Psoas muscle (tissue), 8 donors: ENCODE measurements around the gene FOXE1. TPM values are rescaled to one million over a fixed set of nuclear protein-coding genes. Genes with fewer than 3 reads are reported as not detected.

Source experiments
- ATAC-seq, 4 donors: fragments of 200-7000 bp; cut with Tn5 transposase; one replicate each; pipeline ENCODE4 v1.9.1; 2020; ENCODE audit warnings: moderate library complexity in 3 of 4, mild to moderate bottlenecking in 2 of 4
- DNase-seq, 2 donors: peaks; one replicate each; pipeline ENCODE4 v3.0.0-alpha.2; 2020
- H3K27ac ChIP-seq: fragments of 200-600 bp; one replicate; pipeline ENCODE4 v1.8.0; 2022
- H3K27me3 ChIP-seq, 3 donors: fragments of 200-600 bp in 1 of 3; one replicate each; pipeline versions ENCODE4 v1.6.1 to v1.8.0; 2013 to 2022; ENCODE audit warnings: low read length in 2 of 3, mild to moderate bottlenecking in 2 of 3, moderate library complexity in 1 of 3; ENCODE audit not compliant: insufficient read depth in 3 of 3
- H3K36me3 ChIP-seq, 2 donors: fragments of 200-600 bp in 1 of 2; one replicate each; pipeline versions ENCODE4 v1.6.1 to v1.8.0; 2013 to 2022; ENCODE audit warnings: low read depth in 1 of 2, mild to moderate bottlenecking in 1 of 2, moderate library complexity in 1 of 2; ENCODE audit not compliant: insufficient read depth in 1 of 2
- H3K4me1 ChIP-seq: fragments of 200-600 bp; one replicate; pipeline ENCODE4 v1.8.0; 2022
- H3K4me3 ChIP-seq: fragments of 200-600 bp; one replicate; pipeline ENCODE4 v1.8.0; 2022; ENCODE audit warnings: mild to moderate bottlenecking
- H3K9me3 ChIP-seq: fragments of 200-600 bp; one replicate; pipeline ENCODE4 v1.8.0; 2022
- WGBS, 3 donors: extraction: QIAGEN DNeasy Blood & Tissue Kit; methylation state at CpG; one replicate each; pipeline versions ENCODE4 v1.1.6 to v1.1.7; 2013; 5-methylcytosine and 5-hydroxymethylcytosine counted together
- intact Hi-C, 2 donors: fragments of 100-400 bp; cut with DNase I; formaldehyde crosslinking; loops; one replicate each; pipeline versions ENCODE4 v1.11.0 to v1.14.2; 2022
- polyA plus RNA-seq, 3 donors: library from polyadenylated mRNA; stranded (reverse); fragments of 200-250 nt; gene quantifications; one replicate each; pipeline ENCODE4 v1.2.3, GENCODE V29; 2013
- total RNA-seq, 4 donors: library from RNA; stranded (reverse); fragmentation: NEBNext Ultra II Directional in 2 of 4; extraction: Animal tissue kit (Norgen Biotek cat#: 25700) in 2 of 4; gene quantifications; one replicate each; pipeline versions ENCODE4 v1.2.1 to v1.2.4, GENCODE V29; 2021 to 2023
- TF ChIP-seq, protein P1 (sequence below): fragments of 200-600 bp; IDR thresholded peaks from one replicate; pipeline ENCODE4 v1.8.0; 2022; ENCODE audit warnings: antibody characterized with exemption
- donor health status: healthy with polysubstance abuse.
- donor health status: DM: no; HTN: no; CAD: no; lungs with moderate emphysema.
- donor health status: Bipolar disorder and iron deficiency.
- donor health status: healthy.
- donor health status: DM: yes; HTN: yes; CAD: no.
- donor health status: DM: no; HTN: no; CAD: no.
- donor health status: DM: no; HTN: no; CAD: no.
- donor health status: DM: yes; HTN: yes; CAD: no.

The FOXE1 gene
- total and polyA plus RNA-seq, 7 donors, result not detected

DNA sequence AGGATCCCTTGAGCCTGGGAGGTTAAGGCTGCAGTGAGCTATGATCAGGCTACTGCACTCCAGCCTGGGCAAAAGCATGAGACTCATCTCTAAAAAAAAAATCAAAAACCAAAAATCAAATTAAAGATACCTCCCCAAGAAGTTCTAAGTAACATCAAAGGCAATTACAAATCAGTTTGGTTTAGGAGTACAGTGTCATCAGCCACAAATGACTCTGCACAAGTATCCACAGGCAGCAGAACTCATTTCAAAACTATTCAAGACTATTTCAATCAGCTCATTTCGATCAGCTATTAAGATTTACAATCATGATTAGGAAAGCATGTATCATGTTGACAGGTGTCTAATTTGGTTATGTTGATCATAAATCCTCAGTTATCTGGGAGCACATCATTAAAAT lies 50.2 kb downstream of the FOXE1 start:
- Histone ChIP-seq H3K27me3 (no peaks in the 10 kb centered on the region), H3K36me3 (peaks cover 0 to 26% of the 10 kb centered on the region in 2 donors), H3K9me3 (no peaks in the 10 kb centered on the region), H3K27ac (no peak overlapping the region), H3K4me1 (peaks cover 9% of the 10 kb centered on the region), H3K4me3 (no peak overlapping the region)
- ATAC-seq (no peak), DNase-seq (no peak)
- TF ChIP-seq, protein P1, sequence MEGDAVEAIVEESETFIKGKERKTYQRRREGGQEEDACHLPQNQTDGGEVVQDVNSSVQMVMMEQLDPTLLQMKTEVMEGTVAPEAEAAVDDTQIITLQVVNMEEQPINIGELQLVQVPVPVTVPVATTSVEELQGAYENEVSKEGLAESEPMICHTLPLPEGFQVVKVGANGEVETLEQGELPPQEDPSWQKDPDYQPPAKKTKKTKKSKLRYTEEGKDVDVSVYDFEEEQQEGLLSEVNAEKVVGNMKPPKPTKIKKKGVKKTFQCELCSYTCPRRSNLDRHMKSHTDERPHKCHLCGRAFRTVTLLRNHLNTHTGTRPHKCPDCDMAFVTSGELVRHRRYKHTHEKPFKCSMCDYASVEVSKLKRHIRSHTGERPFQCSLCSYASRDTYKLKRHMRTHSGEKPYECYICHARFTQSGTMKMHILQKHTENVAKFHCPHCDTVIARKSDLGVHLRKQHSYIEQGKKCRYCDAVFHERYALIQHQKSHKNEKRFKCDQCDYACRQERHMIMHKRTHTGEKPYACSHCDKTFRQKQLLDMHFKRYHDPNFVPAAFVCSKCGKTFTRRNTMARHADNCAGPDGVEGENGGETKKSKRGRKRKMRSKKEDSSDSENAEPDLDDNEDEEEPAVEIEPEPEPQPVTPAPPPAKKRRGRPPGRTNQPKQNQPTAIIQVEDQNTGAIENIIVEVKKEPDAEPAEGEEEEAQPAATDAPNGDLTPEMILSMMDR, result no peak
- 77 to 88% (median 81%) methylated on average over 1 of the region's 1 CpG for WGBS, 3 donors
- intact Hi-C loops, result loop anchor here in 1 of 2 donors (10.0 kb wide), 1 partner anchor 438 kb away; no protein-coding TSS in a partner anchor

DNA sequence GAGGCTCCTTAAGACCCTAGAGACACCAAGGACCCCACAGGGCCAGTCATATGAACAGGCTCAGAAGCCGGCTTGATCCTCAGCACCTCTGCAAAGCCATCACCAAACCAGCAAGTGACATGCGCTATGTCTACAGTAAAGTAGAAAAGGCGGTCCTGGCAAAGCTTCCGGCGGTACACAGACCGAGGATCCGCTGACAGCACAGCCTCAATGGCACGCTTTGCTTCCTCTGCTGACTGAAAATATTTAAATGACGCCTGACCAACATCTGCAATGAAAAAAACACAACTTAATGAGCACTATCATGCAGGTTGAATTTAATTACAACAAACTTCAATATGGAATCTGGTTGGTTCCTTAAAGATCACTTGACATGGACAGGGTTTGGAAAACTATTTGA lies 51.7 kb downstream of the FOXE1 start:
- intact Hi-C loops, result loop anchor here (2.0 to 10.0 kb wide), 2 partner anchors 194 to 440 kb away; no protein-coding TSS in a partner anchor

DNA sequence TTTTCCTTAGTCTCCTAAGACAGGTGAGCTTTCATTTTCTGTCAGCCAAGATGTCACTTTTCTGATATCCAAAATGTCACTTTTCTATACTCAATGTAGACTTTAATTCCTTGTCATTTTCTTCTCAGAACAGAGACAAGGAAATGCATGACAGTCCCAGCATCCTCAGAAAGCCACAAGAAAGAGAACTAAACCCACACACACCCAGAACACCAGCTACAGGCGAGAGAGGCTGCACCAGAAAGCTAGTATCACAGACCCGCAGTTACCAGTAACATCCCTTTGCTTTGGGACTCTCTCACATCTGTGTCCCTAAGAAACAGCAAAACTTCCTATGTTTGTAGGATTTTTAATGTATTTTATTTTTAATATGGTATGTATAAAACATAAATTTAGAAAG lies 52.2 kb downstream of the FOXE1 start:
- H3K4me3 ChIP-seq, result no peak overlapping the region
- intact Hi-C loops, result loop anchor here (2.0 to 10.0 kb wide), 2 partner anchors 194 to 440 kb away; no protein-coding TSS in a partner anchor
- WGBS, 3 donors, result 92 to 96% (median 96%) methylated on average over 2 of the region's 2 CpGs
- peaks cover 6 to 44% of the 10 kb centered on the region in 2 donors for H3K36me3 ChIP-seq
- H3K27me3 ChIP-seq, result no peaks in the 10 kb centered on the region
- TF ChIP-seq, protein P1, result no peak
- DNase-seq (no peak), ATAC-seq (no peak)
- H3K4me1 ChIP-seq, result peaks cover 9% of the 10 kb centered on the region
- H3K27ac ChIP-seq, result no peak overlapping the region
- H3K9me3 ChIP-seq, result no peaks in the 10 kb centered on the region

More for the DNA sequence above, 51.7 kb downstream of the FOXE1 start:
- Histone ChIP-seq H3K9me3 (no peaks in the 10 kb centered on the region), H3K4me1 (peaks cover 9% of the 10 kb centered on the region), H3K27ac (no peak overlapping the region), H3K36me3 (peaks cover under 1 to 41% of the 10 kb centered on the region in 2 donors), H3K27me3 (no peaks in the 10 kb centered on the region), H3K4me3 (no peak overlapping the region)
- DNase-seq, result no peak
- 95 to 97% (median 96%) methylated on average over 9 of the region's 9 CpGs for WGBS, 3 donors
- TF ChIP-seq, protein P1, result no peak
- ATAC-seq, result no peak

Other genes starting within 250 kb of the FOXE1 start
- 10 to 100 TPM; 17.1 to 22.9 (median 19.4) TPM for gene TSTD2, start 219.9 kb upstream of the FOXE1 start, total RNA-seq
- 10 to 100 TPM; 16.2 to 22.7 (median 17.4) TPM for gene TSTD2, start 219.9 kb upstream of the FOXE1 start, polyA plus RNA-seq
- 10 to 100 TPM; 14.6 to 22.1 (median 17.5) TPM for gene NCBP1, start 219.4 kb upstream of the FOXE1 start, total RNA-seq
- 10 to 100 TPM in 2 of 3 donors, 1 to 10 TPM in 1; 7.1 to 11.8 (median 10.8) TPM for gene NCBP1, start 219.4 kb upstream of the FOXE1 start, polyA plus RNA-seq
- 10 to 100 TPM in 3 of 4 donors, 1 to 10 TPM in 1; 9.0 to 17.6 (median 10.9) TPM for gene XPA, start 155.9 kb upstream of the FOXE1 start, total RNA-seq
- 10 to 100 TPM in 1 of 3 donors, 1 to 10 TPM in 2; 5.2 to 12.8 (median 8.5) TPM for gene XPA, start 155.9 kb upstream of the FOXE1 start, polyA plus RNA-seq
- 10 to 100 TPM in 2 of 4 donors, 1 to 10 TPM in 2; 7.0 to 11.7 (median 8.6) TPM for gene TRMO, start 69.3 kb downstream of the FOXE1 start, total RNA-seq
- gene TRMO, start 69.3 kb downstream of the FOXE1 start, polyA plus RNA-seq, result 10 to 100 TPM in 1 of 3 donors, 1 to 10 TPM in 2; 6.7 to 13.9 (median 9.2) TPM
- gene HEMGN, start 84.9 kb downstream of the FOXE1 start, total RNA-seq, result under 1 TPM in 1 of 4 donors, not detected in 3; 0.71 TPM
- not detected for gene HEMGN, start 84.9 kb downstream of the FOXE1 start, polyA plus RNA-seq
- 10 to 100 TPM; 52.8 to 73.9 (median 66.5) TPM for gene ANP32B, start 130.1 kb downstream of the FOXE1 start, total RNA-seq
- 100 to 1,000 TPM in 1 of 3 donors, 10 to 100 TPM in 2; 65.0 to 136 (median 74.2) TPM for gene ANP32B, start 130.1 kb downstream of the FOXE1 start, polyA plus RNA-seq
- gene NANS, start 203.5 kb downstream of the FOXE1 start, total RNA-seq, result 10 to 100 TPM; 21.1 to 53.8 (median 26.5) TPM
- 100 to 1,000 TPM in 1 of 3 donors, 10 to 100 TPM in 2; 33.2 to 168 (median 48.9) TPM for gene NANS, start 203.5 kb downstream of the FOXE1 start, polyA plus RNA-seq